ENCODE results near the gene GTF3C5.

GRCh38 chr9:133104718-133105460, 74.1 kb downstream of the GTF3C5 start:
- TF ChIP-seq ISL1 (CRISPR knock-in tag; IDR thresholded peaks at IDR 0.05) (no peak), SNAI2 (CRISPR knock-in tag; IDR thresholded peaks at IDR 0.05) (no peak)

Measured in SK-N-SH treated with all-trans-retinoic acid at 6 μM for 48 hours (cell line).